Measurements from ENCODE around the gene TPTE2.
"Not testable (repeated sequence)": the region's sequence is repeated elsewhere in the genome, so short reads cannot be mapped to it uniquely, and the experiment has no call there.

TPTE2 gene

GRCh38 chr13:19567820-19568534 lies 6.6 kb upstream of the TPTE2 start:
- no peak overlapping the region for H3K27ac ChIP-seq (ENCODE audit: low read depth, low read length, severe bottlenecking)
- peaks cover 39% of the 10 kb centered on the region for H3K9me3 ChIP-seq (ENCODE audit: control insufficient read depth, low read length)
- no peaks in the 10 kb centered on the region for H3K36me3 ChIP-seq (ENCODE audit: control insufficient read depth, insufficient read depth, low read length)
- H3K4me1 ChIP-seq (ENCODE audit: control insufficient read depth, insufficient read depth, low read length, poor library complexity, severe bottlenecking) = no peaks in the 10 kb centered on the region
- no peak overlapping the region for H3K4me3 ChIP-seq (ENCODE audit: extremely low read depth, insufficient read depth, low read length, poor library complexity, severe bottlenecking)
- WGBS, 2 experiments (ENCODE audit: insufficient coverage in 2 of 2) = no CpG with 5 or more reads among the region's 1 CpG

- Histone ChIP-seq H3K9me3 (ENCODE audit: control insufficient read depth, low read length) (peaks cover 16% of the 10 kb centered on the region), H3K27ac (ENCODE audit: low read depth, low read length, severe bottlenecking) (no peak overlapping the region), H3K4me3 (ENCODE audit: extremely low read depth, insufficient read depth, low read length, poor library complexity, severe bottlenecking) (no peak overlapping the region), H3K36me3 (ENCODE audit: control insufficient read depth, insufficient read depth, low read length) (no peaks in the 10 kb centered on the region), H3K4me1 (ENCODE audit: control insufficient read depth, insufficient read depth, low read length, poor library complexity, severe bottlenecking) (no peaks in the 10 kb centered on the region)
- 88 to 92% methylated on average over 26 to 27 of the region's 28 CpGs for WGBS, 2 experiments (ENCODE audit: insufficient coverage in 2 of 2)
These were observed 253 bp upstream of the TPTE2 start for GRCh38 chr13:19561585-19561984.

- not testable (repeated sequence) for H3K4me1 ChIP-seq (ENCODE audit: control insufficient read depth, insufficient read depth, low read length, poor library complexity, severe bottlenecking); H3K4me3 ChIP-seq (ENCODE audit: extremely low read depth, insufficient read depth, low read length, poor library complexity, severe bottlenecking); H3K36me3 ChIP-seq (ENCODE audit: control insufficient read depth, insufficient read depth, low read length); H3K27ac ChIP-seq (ENCODE audit: low read depth, low read length, severe bottlenecking)
- 89% methylated on average over 19 to 21 of the region's 22 CpGs for WGBS, 2 experiments (ENCODE audit: insufficient coverage in 2 of 2)
- H3K9me3 ChIP-seq (ENCODE audit: control insufficient read depth, low read length) = peaks cover 16% of the 10 kb centered on the region
These were observed 660 bp downstream of the TPTE2 start for GRCh38 chr13:19560672-19561071.

GRCh38 chr13:19559739-19560138 lies 1.6 kb downstream of the TPTE2 start:
- no CpG with 5 or more reads among the region's 10 CpGs for WGBS, 2 experiments (ENCODE audit: insufficient coverage in 2 of 2)
- H3K27ac ChIP-seq (ENCODE audit: low read depth, low read length, severe bottlenecking); H3K4me3 ChIP-seq (ENCODE audit: extremely low read depth, insufficient read depth, low read length, poor library complexity, severe bottlenecking); H3K4me1 ChIP-seq (ENCODE audit: control insufficient read depth, insufficient read depth, low read length, poor library complexity, severe bottlenecking); H3K36me3 ChIP-seq (ENCODE audit: control insufficient read depth, insufficient read depth, low read length): not testable (repeated sequence)
- H3K9me3 ChIP-seq (ENCODE audit: control insufficient read depth, low read length) = peaks cover 14% of the 10 kb centered on the region

GRCh38 chr13:19557287-19557686 lies 4.0 kb downstream of the TPTE2 start:
- no CpG with 5 or more reads among the region's 4 CpGs for WGBS, 2 experiments (ENCODE audit: insufficient coverage in 2 of 2)
- H3K9me3 ChIP-seq (ENCODE audit: control insufficient read depth, low read length); H3K27ac ChIP-seq (ENCODE audit: low read depth, low read length, severe bottlenecking); H3K4me3 ChIP-seq (ENCODE audit: extremely low read depth, insufficient read depth, low read length, poor library complexity, severe bottlenecking); H3K4me1 ChIP-seq (ENCODE audit: control insufficient read depth, insufficient read depth, low read length, poor library complexity, severe bottlenecking); H3K36me3 ChIP-seq (ENCODE audit: control insufficient read depth, insufficient read depth, low read length): not testable (repeated sequence)

GRCh38 chr13:19549245-19549644 lies 12.1 kb downstream of the TPTE2 start:
- H3K36me3 ChIP-seq (ENCODE audit: control insufficient read depth, insufficient read depth, low read length); H3K4me1 ChIP-seq (ENCODE audit: control insufficient read depth, insufficient read depth, low read length, poor library complexity, severe bottlenecking); H3K9me3 ChIP-seq (ENCODE audit: control insufficient read depth, low read length); H3K4me3 ChIP-seq (ENCODE audit: extremely low read depth, insufficient read depth, low read length, poor library complexity, severe bottlenecking); H3K27ac ChIP-seq (ENCODE audit: low read depth, low read length, severe bottlenecking): not testable (repeated sequence)
- WGBS, 2 experiments (ENCODE audit: insufficient coverage in 2 of 2) = 100% methylated on average over 1 of the region's 4 CpGs; no CpG with 5 or more reads in 1 of the 2 experiments

- not testable (repeated sequence) for H3K4me3 ChIP-seq (ENCODE audit: extremely low read depth, insufficient read depth, low read length, poor library complexity, severe bottlenecking); H3K36me3 ChIP-seq (ENCODE audit: control insufficient read depth, insufficient read depth, low read length); H3K27ac ChIP-seq (ENCODE audit: low read depth, low read length, severe bottlenecking); H3K4me1 ChIP-seq (ENCODE audit: control insufficient read depth, insufficient read depth, low read length, poor library complexity, severe bottlenecking)
- H3K9me3 ChIP-seq (ENCODE audit: control insufficient read depth, low read length) = peaks cover 18% of the 10 kb centered on the region
These were observed 35.7 kb downstream of the TPTE2 start for GRCh38 chr13:19525634-19526033.

GRCh38 chr13:19519049-19519448 lies 42.3 kb downstream of the TPTE2 start:
- H3K27ac ChIP-seq (ENCODE audit: low read depth, low read length, severe bottlenecking) = no peak overlapping the region
- no peaks in the 10 kb centered on the region for H3K36me3 ChIP-seq (ENCODE audit: control insufficient read depth, insufficient read depth, low read length)
- no peaks in the 10 kb centered on the region for H3K4me1 ChIP-seq (ENCODE audit: control insufficient read depth, insufficient read depth, low read length, poor library complexity, severe bottlenecking)
- H3K4me3 ChIP-seq (ENCODE audit: extremely low read depth, insufficient read depth, low read length, poor library complexity, severe bottlenecking) = no peak overlapping the region
- peaks cover 22% of the 10 kb centered on the region for H3K9me3 ChIP-seq (ENCODE audit: control insufficient read depth, low read length)

- not testable (repeated sequence) for H3K4me1 ChIP-seq (ENCODE audit: control insufficient read depth, insufficient read depth, low read length, poor library complexity, severe bottlenecking)
- 63 to 64% methylated on average over 5 of the region's 5 CpGs for WGBS, 2 experiments (ENCODE audit: insufficient coverage in 2 of 2)
These were observed 53.7 kb downstream of the TPTE2 start for GRCh38 chr13:19507623-19508022.

GRCh38 chr13:19460126-19460525 lies 101.2 kb downstream of the TPTE2 start:
- H3K36me3 ChIP-seq (ENCODE audit: control insufficient read depth, insufficient read depth, low read length); H3K27ac ChIP-seq (ENCODE audit: low read depth, low read length, severe bottlenecking); H3K4me1 ChIP-seq (ENCODE audit: control insufficient read depth, insufficient read depth, low read length, poor library complexity, severe bottlenecking); H3K4me3 ChIP-seq (ENCODE audit: extremely low read depth, insufficient read depth, low read length, poor library complexity, severe bottlenecking): not testable (repeated sequence)
- 61 to 78% methylated on average over 5 to 6 of the region's 9 CpGs for WGBS, 2 experiments (ENCODE audit: insufficient coverage in 2 of 2)
- peaks cover 17% of the 10 kb centered on the region for H3K9me3 ChIP-seq (ENCODE audit: control insufficient read depth, low read length)

More at GRCh38 chr13:19507623-19508022, 53.7 kb downstream of the TPTE2 start:
- not testable (repeated sequence) for H3K4me3 ChIP-seq (ENCODE audit: extremely low read depth, insufficient read depth, low read length, poor library complexity, severe bottlenecking); H3K27ac ChIP-seq (ENCODE audit: low read depth, low read length, severe bottlenecking); H3K36me3 ChIP-seq (ENCODE audit: control insufficient read depth, insufficient read depth, low read length); H3K9me3 ChIP-seq (ENCODE audit: control insufficient read depth, low read length)

- not testable (repeated sequence) for H3K4me1 ChIP-seq (ENCODE audit: control insufficient read depth, insufficient read depth, low read length, poor library complexity, severe bottlenecking); H3K4me3 ChIP-seq (ENCODE audit: extremely low read depth, insufficient read depth, low read length, poor library complexity, severe bottlenecking); H3K9me3 ChIP-seq (ENCODE audit: control insufficient read depth, low read length); H3K27ac ChIP-seq (ENCODE audit: low read depth, low read length, severe bottlenecking); H3K36me3 ChIP-seq (ENCODE audit: control insufficient read depth, insufficient read depth, low read length)
- WGBS, 2 experiments (ENCODE audit: insufficient coverage in 2 of 2) = no CpG with 5 or more reads among the region's 2 CpGs
These were observed 122.2 kb downstream of the TPTE2 start for GRCh38 chr13:19439056-19439686.
